Thoracic aorta (tissue), 2 donors: Measurements from ENCODE around the gene TIMM10. TPM values are rescaled to one million over a fixed set of nuclear protein-coding genes. Genes with fewer than 3 reads are reported as not detected.

ENCODE experiments used
- ATAC-seq: fragments of 150-250 bp; one replicate; pipeline ENCODE4 v1.8.0; 2017; ENCODE audit warnings: low read depth; ENCODE audit not compliant: insufficient number of reproducible peaks, low FRiP score
- DNase-seq: peaks from one replicate; pipeline ENCODE4 v3.0.0-alpha.2; 2020; ENCODE audit warnings: low spot score
- H3K27ac ChIP-seq, 2 donors: fragments of 200-600 bp; sonication (generic); 1 replicate in 1 of 2; 2 replicates in 1 of 2; pipeline ENCODE4 v1.5.1; 2016; ENCODE audit warnings: mild to moderate bottlenecking in 2 of 2, moderate library complexity in 2 of 2
- H3K27me3 ChIP-seq: fragments of 200-600 bp; sonication (generic); replicated peaks from 2 replicates; pipeline ENCODE4 v1.6.0; 2016; ENCODE audit warnings: mild to moderate bottlenecking; ENCODE audit not compliant: insufficient read depth
- H3K36me3 ChIP-seq: fragments of 200-600 bp; sonication (generic); one replicate; pipeline ENCODE4 v1.5.1; 2016
- H3K4me1 ChIP-seq, 2 donors: fragments of 200-600 bp; sonication (generic); 1 replicate in 1 of 2; 2 replicates in 1 of 2; pipeline versions ENCODE4 v1.5.1 to v1.6.0; 2016; ENCODE audit warnings: low read depth in 2 of 2, mild to moderate bottlenecking in 1 of 2; ENCODE audit not compliant: control insufficient read depth in 1 of 2
- H3K4me3 ChIP-seq: fragments of 200-600 bp; sonication (generic); 2 replicates; pipeline ENCODE4 v1.5.1; 2016; ENCODE audit warnings: mild to moderate bottlenecking
- H3K9me3 ChIP-seq: fragments of 200-600 bp; sonication (generic); 2 replicates; pipeline ENCODE4 v1.5.1; 2016
- CTCF ChIP-seq: fragments of 200-600 bp; sonication (generic); IDR thresholded peaks from one replicate; pipeline ENCODE4 v1.5.1; 2019; ENCODE audit warnings: antibody characterized with exemption
- total RNA-seq, 2 donors: library from RNA; depleted of rRNA; stranded (reverse); fragments of >200 nt; gene quantifications; one replicate each; pipeline versions ENCODE4 v1.1.0 to v1.2.3, GENCODE V29; 2016

The TIMM10 gene
- total RNA-seq, 2 donors from 2014 or later = 19.5 to 33.5 TPM

GRCh38 chr11:57491371-57492061 lies 39.0 kb downstream of the TIMM10 start:
- H3K4me1 ChIP-seq = no peaks in the 10 kb centered on the region
- TF ChIP-seq CTCF = peak; percentile 48
- ATAC-seq = no peak

GRCh38 chr11:57490456-57491248 lies 39.9 kb downstream of the TIMM10 start:
- Histone ChIP-seq H3K27me3 (no peaks in the 10 kb centered on the region), H3K4me3 (no peak overlapping the region), H3K27ac (no peak overlapping the region), H3K4me1 (no peaks in the 10 kb centered on the region), H3K9me3 (no peaks in the 10 kb centered on the region), H3K36me3 (peaks cover 12% of the 10 kb centered on the region)
- ATAC-seq (no peak), DNase-seq (no peak)
- TF ChIP-seq CTCF = no peak

More at GRCh38 chr11:57491371-57492061, 39.0 kb downstream of the TIMM10 start:
- no peak overlapping the region for H3K27ac ChIP-seq
- no peaks in the 10 kb centered on the region for H3K9me3 ChIP-seq
- no peaks in the 10 kb centered on the region for H3K27me3 ChIP-seq
- DNase-seq = no peak
- H3K36me3 ChIP-seq = peaks cover 9% of the 10 kb centered on the region
- H3K4me3 ChIP-seq = no peak overlapping the region

GRCh38 chr11:57487920-57488659 lies 42.5 kb downstream of the TIMM10 start:
- peaks cover 3% of the 10 kb centered on the region in 2 donors for H3K4me1 ChIP-seq
- no peak for ATAC-seq
- no peaks in the 10 kb centered on the region for H3K9me3 ChIP-seq
- H3K36me3 ChIP-seq = peaks cover 23% of the 10 kb centered on the region
- no peak overlapping the region for H3K27ac ChIP-seq
- DNase-seq = no peak
- no peaks in the 10 kb centered on the region for H3K27me3 ChIP-seq
- TF ChIP-seq CTCF = no peak
- no peak overlapping the region for H3K4me3 ChIP-seq

- peaks cover 23% of the 10 kb centered on the region for H3K36me3 ChIP-seq
- DNase-seq = no peak
- H3K27me3 ChIP-seq = peaks cover 5% of the 10 kb centered on the region
- no peaks in the 10 kb centered on the region for H3K9me3 ChIP-seq
- ATAC-seq = no peak
- TF ChIP-seq CTCF = no peak
- no peak overlapping the region for H3K4me3 ChIP-seq
- no peak overlapping the region for H3K27ac ChIP-seq
- peaks cover 6 to 11% of the 10 kb centered on the region in 2 donors for H3K4me1 ChIP-seq
Observed at GRCh38 chr11:57487021-57487778, 43.4 kb downstream of the TIMM10 start.
